Testis (tissue), 2 donors: ENCODE results near the gene GJB3.
A peak's percentile ranks its signal among the peaks of the same experiment; 100 is the strongest.

Source experiments
- POLR2A ChIP-seq: fragments of 450-650 bp; IDR thresholded peaks from one replicate; pipeline ENCODE4 v1.6.1; 2017; ENCODE audit warnings: antibody characterized with exemption, mild to moderate bottlenecking, moderate library complexity
- TF ChIP-seq, protein P1 (sequence below), 3 experiments: fragments of 450-650 bp in 2 of 3; fragments of 200-600 bp in 1 of 3; sonication (generic) in 1 of 3; IDR thresholded peaks; one replicate each; pipeline ENCODE4 v1.5.1; 2016 to 2019; ENCODE audit warnings: antibody characterized with exemption in 3 of 3, mild to moderate bottlenecking in 2 of 3, moderate library complexity in 1 of 3

DNA sequence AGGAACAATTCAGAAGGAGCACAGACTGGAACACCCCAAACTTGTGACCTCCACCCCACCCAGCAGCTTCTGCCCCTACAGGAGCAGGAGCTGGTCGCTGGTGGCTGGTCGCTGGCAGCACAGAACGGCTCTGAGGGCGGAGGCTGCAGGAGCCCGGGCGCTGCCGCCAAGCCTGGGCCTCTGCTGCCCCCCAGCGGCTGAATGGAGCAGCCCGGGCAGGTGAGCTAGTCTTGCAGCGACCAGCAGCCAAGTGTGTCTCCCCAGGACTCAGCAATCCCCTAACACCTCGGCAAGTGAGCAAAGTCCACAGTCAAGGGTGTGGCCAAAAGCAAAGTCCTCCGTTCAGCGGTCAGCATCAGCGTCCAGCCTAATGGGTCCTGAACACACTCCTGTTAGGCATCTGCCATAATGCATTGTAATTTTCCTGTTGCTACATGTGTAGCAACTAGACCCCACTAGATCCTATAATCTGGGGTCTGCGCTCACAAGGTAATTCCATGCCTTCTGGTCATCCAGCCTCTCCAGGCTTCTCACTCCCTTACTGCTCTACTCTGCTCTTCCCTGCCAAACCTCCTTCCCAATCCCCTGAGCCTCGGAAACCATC is 38.2 kb upstream of the GJB3 start:
- no peak for TF ChIP-seq POLR2A
- TF ChIP-seq, protein P1, sequence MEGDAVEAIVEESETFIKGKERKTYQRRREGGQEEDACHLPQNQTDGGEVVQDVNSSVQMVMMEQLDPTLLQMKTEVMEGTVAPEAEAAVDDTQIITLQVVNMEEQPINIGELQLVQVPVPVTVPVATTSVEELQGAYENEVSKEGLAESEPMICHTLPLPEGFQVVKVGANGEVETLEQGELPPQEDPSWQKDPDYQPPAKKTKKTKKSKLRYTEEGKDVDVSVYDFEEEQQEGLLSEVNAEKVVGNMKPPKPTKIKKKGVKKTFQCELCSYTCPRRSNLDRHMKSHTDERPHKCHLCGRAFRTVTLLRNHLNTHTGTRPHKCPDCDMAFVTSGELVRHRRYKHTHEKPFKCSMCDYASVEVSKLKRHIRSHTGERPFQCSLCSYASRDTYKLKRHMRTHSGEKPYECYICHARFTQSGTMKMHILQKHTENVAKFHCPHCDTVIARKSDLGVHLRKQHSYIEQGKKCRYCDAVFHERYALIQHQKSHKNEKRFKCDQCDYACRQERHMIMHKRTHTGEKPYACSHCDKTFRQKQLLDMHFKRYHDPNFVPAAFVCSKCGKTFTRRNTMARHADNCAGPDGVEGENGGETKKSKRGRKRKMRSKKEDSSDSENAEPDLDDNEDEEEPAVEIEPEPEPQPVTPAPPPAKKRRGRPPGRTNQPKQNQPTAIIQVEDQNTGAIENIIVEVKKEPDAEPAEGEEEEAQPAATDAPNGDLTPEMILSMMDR (IDR thresholded peaks at IDR 0.05) = peak; percentile 44 to 92 (median 80)
